ENCODE measurements around the gene NPPC. TPM values are rescaled to one million over a fixed set of nuclear protein-coding genes. Genes with fewer than 3 reads are reported as not detected.

Gene NPPC
- polyA plus RNA-seq, 1 experiment, result not detected

DNA sequence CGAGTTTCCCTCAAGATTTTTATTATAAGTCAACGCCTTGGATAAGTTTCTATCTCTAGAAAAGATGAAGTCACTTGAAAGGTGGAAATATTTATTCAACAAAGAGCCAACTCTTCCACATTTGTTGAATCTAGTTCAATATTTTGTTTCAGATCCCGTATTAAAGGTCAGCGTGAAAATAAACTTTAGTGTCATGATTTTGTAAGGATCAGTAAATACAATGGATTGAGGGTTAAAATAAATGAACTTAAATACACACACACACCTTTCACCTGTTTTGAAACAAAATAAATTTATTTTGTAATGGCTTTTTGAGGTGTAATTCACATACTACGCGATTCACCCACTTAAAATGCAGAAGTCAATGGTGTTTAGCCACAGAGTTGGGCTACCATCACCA is 16.0 kb upstream of the NPPC start:
- Histone ChIP-seq H3K4me3 (ENCODE audit: low read depth, low read length) (no peak overlapping the region), H3K9me3 (ENCODE audit: control insufficient read depth, insufficient read depth, low read length) (no peaks in the 10 kb centered on the region), H3K27me3 (ENCODE audit: control insufficient read depth, insufficient read depth, low read length) (peaks cover 14% of the 10 kb centered on the region), H3K27ac (ENCODE audit: low read depth, low read length) (no peak overlapping the region)
- POLR2A ChIA-PET, result no interaction called here
- no peak for DNase-seq (ENCODE audit: low read depth, low spot score)
- TF ChIP-seq, protein P1, sequence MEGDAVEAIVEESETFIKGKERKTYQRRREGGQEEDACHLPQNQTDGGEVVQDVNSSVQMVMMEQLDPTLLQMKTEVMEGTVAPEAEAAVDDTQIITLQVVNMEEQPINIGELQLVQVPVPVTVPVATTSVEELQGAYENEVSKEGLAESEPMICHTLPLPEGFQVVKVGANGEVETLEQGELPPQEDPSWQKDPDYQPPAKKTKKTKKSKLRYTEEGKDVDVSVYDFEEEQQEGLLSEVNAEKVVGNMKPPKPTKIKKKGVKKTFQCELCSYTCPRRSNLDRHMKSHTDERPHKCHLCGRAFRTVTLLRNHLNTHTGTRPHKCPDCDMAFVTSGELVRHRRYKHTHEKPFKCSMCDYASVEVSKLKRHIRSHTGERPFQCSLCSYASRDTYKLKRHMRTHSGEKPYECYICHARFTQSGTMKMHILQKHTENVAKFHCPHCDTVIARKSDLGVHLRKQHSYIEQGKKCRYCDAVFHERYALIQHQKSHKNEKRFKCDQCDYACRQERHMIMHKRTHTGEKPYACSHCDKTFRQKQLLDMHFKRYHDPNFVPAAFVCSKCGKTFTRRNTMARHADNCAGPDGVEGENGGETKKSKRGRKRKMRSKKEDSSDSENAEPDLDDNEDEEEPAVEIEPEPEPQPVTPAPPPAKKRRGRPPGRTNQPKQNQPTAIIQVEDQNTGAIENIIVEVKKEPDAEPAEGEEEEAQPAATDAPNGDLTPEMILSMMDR (IDR thresholded peaks at IDR 0.05; ENCODE audit: low read depth, low read length), result no peak
- CTCF ChIA-PET, result no interaction called here

DNA sequence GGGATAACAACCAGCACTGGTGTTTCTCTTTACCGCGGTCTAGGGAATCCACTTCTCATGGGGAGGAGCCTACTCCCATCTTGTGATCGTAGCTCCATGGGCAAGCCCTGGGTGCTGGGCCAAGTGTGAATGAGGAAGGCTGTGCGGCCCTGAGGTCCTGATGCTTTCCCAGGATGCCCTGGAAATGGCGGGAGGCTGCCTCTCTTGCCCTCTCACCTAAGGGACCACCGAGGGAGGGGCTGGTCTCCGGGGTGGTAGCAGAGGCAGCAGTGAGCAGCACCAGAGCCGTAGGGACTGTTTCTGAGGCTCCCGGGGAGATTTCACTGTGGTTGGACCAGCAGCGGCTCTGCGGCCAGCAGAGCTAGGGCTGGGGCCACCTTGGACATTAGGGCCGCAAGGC is 15.5 kb upstream of the NPPC start:
- Histone ChIP-seq H3K27me3 (ENCODE audit: control insufficient read depth, insufficient read depth, low read length) (peaks cover 14% of the 10 kb centered on the region), H3K4me3 (ENCODE audit: low read depth, low read length) (no peak overlapping the region), H3K27ac (ENCODE audit: low read depth, low read length) (no peak overlapping the region), H3K9me3 (ENCODE audit: control insufficient read depth, insufficient read depth, low read length) (no peaks in the 10 kb centered on the region)
- ChIA-PET CTCF (no interaction called here), POLR2A (no interaction called here)
- no peak for DNase-seq (ENCODE audit: low read depth, low spot score)
- TF ChIP-seq, protein P1 (IDR thresholded peaks at IDR 0.05; ENCODE audit: low read depth, low read length), result no peak

DNA sequence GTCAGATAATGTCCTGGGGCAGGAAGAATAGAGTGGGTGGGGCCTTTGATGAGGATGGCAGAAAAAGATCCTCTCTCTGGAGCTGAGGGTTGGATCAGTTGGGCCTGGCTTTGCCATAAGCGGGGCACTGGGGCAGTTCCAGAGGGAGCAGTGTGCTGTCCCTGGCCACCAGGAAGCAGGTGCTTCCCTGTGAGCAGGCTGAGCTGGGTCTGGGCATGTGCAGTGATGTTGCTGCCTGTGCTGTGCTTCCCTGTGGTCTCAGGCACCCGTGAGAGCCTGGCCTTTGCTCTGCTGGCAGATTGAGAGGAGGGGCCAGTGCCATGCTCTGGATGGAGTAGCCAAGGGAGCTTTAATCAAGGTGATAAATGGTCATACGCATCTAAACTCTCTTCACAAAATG is 14.6 kb upstream of the NPPC start:
- no peak overlapping the region for H3K4me3 ChIP-seq (ENCODE audit: low read depth, low read length)
- TF ChIP-seq, protein P1 (IDR thresholded peaks at IDR 0.05; ENCODE audit: low read depth, low read length), result no peak
- ChIA-PET POLR2A (no interaction called here), CTCF (interaction anchor here (1.0 to 1.2 kb wide), 2 partner anchors 11 to 40 kb away, joined by 3 read pairs; no protein-coding TSS in a partner anchor)
- peaks cover 14% of the 10 kb centered on the region for H3K27me3 ChIP-seq (ENCODE audit: control insufficient read depth, insufficient read depth, low read length)
- no peak overlapping the region for H3K27ac ChIP-seq (ENCODE audit: low read depth, low read length)
- no peak for DNase-seq (ENCODE audit: low read depth, low spot score)
- H3K9me3 ChIP-seq (ENCODE audit: control insufficient read depth, insufficient read depth, low read length), result no peaks in the 10 kb centered on the region

DNA sequence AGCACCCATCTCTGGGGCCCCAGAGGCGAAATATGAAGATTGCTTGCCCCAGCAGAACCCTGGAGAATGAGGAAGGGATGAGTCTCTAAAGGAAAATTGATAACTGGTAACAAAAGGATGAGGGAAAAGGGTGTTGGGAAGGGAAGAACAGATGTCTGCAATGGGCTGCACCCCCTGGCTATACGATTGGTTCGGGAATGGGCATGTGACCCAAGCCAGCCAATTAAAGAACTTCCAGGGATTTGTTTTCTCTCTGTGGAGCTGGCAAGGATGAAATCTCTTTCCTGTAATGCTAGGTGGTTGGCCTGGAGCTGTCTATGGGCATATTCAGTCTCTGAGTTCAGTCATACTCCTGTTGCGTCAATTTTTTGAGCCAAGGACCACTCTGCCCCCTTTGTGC is 12.8 kb upstream of the NPPC start:
- peaks cover 21% of the 10 kb centered on the region for H3K27me3 ChIP-seq (ENCODE audit: control insufficient read depth, insufficient read depth, low read length)
- TF ChIP-seq, protein P1 (IDR thresholded peaks at IDR 0.05; ENCODE audit: low read depth, low read length), result no peak
- no peak overlapping the region for H3K4me3 ChIP-seq (ENCODE audit: low read depth, low read length)
- ChIA-PET CTCF (no interaction called here), POLR2A (no interaction called here)
- H3K27ac ChIP-seq (ENCODE audit: low read depth, low read length), result no peak overlapping the region
- no peak for DNase-seq (ENCODE audit: low read depth, low spot score)
- H3K9me3 ChIP-seq (ENCODE audit: control insufficient read depth, insufficient read depth, low read length), result no peaks in the 10 kb centered on the region; the same call in 1 of the 2 replicates

DNA sequence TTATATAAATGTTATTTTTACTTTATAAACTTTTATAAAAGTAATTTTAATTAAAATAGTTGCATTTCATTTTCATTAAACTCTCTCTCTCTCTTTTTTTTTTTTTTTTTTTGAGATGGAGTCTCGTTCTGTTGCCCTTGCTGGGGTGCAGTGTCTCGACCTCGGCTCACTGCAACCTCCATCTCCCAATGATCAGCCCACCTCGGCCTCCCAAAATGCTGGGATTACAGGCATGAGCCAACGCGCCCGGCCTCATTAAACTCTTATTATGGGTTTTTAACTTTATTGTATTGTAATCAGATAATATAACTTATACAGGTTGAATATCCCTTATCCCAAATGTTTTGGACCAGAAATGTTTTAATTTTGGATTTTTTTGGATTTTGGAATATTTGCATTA is 10.9 kb upstream of the NPPC start:
- H3K27ac ChIP-seq (ENCODE audit: low read depth, low read length), result no peak overlapping the region
- no peak overlapping the region for H3K4me3 ChIP-seq (ENCODE audit: low read depth, low read length)
- ChIA-PET CTCF (interaction anchor here (1.4 kb wide), 1 partner anchor 12 kb away, joined by 5 read pairs; no protein-coding TSS in a partner anchor), POLR2A (no interaction called here)
- peaks cover 23% of the 10 kb centered on the region for H3K27me3 ChIP-seq (ENCODE audit: control insufficient read depth, insufficient read depth, low read length)
- TF ChIP-seq, protein P1 (IDR thresholded peaks at IDR 0.05; ENCODE audit: low read depth, low read length), result no peak
- no peaks in the 10 kb centered on the region; the same call in 1 of the 2 replicates for H3K9me3 ChIP-seq (ENCODE audit: control insufficient read depth, insufficient read depth, low read length)
- DNase-seq (ENCODE audit: low read depth, low spot score), result no peak
